ENCODE measurements around the gene ENG.

DNA sequence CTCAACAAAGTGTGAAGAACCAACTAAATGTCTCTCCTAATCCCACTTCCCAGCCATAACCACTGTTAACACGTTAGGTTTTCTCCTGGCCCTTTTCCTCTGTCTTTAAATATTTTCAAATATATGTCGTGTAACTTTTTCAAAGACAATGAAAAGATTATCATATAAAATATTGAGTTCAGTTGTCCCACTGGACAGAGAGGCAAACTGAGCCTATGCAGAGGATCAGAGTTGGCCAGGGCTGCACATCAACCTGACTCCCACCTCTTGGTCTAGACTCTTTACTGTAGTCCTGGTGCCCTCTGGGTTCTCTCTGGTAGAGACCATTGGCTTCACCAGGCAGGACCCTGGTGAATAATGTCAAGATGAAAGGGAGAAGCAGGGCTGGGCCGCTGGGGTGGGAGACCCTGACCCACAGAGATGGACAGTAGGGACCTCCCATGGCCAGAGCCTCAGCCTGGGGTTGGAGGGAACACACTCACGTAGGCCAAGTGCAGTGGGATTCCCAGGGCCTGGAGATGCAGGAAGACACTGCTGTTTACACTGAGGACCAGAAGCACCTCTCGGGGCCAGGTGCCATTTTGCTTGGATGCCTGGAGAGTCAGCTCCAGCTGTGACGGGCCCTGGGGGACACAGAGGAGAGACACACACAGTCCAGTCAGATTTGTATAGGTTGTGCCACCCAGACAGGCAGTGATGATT, 25.1 kb downstream of the ENG start:
- TF ChIP-seq SP1 (IDR thresholded peaks at IDR 0.05; ENCODE audit: low read depth) (no peak), RAD21 (IDR thresholded peaks at IDR 0.05; ENCODE audit: low read depth) (no peak)
